Lung (tissue), 12 donors: ENCODE results near the gene CLIP2. TPM values are rescaled to one million over a fixed set of nuclear protein-coding genes. Genes with fewer than 3 reads are reported as not detected.

Source experiments
- ATAC-seq: fragments of 200-7000 bp; cut with Tn5 transposase; one replicate; pipeline ENCODE4 v1.9.1; 2020; ENCODE audit warnings: moderate number of reproducible peaks; ENCODE audit not compliant: insufficient read depth, low FRiP score
- DNase-seq, 3 donors: peaks; one replicate each; pipeline ENCODE4 v3.0.0-alpha.2; 2013 to 2017
- H3K27ac ChIP-seq, 2 donors: one replicate each; pipeline ENCODE4 v1.5.1; 2013; ENCODE audit warnings: mild to moderate bottlenecking in 2 of 2, moderate library complexity in 2 of 2, control low read depth in 1 of 2, inconsistent platforms in 1 of 2, low read depth in 1 of 2, low read length in 1 of 2
- H3K27me3 ChIP-seq, 3 donors: one replicate each; pipeline ENCODE4 v1.5.1; 2013; ENCODE audit warnings: low read length in 2 of 3; ENCODE audit not compliant: control insufficient read depth in 3 of 3, insufficient read depth in 3 of 3
- H3K36me3 ChIP-seq, 4 donors: one replicate each; pipeline ENCODE4 v1.5.1; 2013; ENCODE audit warnings: low read length in 4 of 4, mild to moderate bottlenecking in 1 of 4, moderate library complexity in 1 of 4; ENCODE audit not compliant: control insufficient read depth in 4 of 4, insufficient read depth in 4 of 4
- H3K4me1 ChIP-seq, 5 donors: one replicate each; pipeline ENCODE4 v1.5.1; 2013; ENCODE audit warnings: low read length in 5 of 5, mild to moderate bottlenecking in 2 of 5, moderate library complexity in 1 of 5; ENCODE audit not compliant: control insufficient read depth in 5 of 5, insufficient read depth in 5 of 5
- H3K4me3 ChIP-seq: one replicate; pipeline ENCODE4 v1.5.1; 2013; ENCODE audit warnings: mild to moderate bottlenecking, control low read depth, moderate library complexity
- H3K9ac ChIP-seq, 2 donors: one replicate each; pipeline ENCODE4 v1.5.1; 2013; ENCODE audit warnings: low read length in 2 of 2, control low read depth in 1 of 2; ENCODE audit not compliant: insufficient read depth in 1 of 2
- H3K9me3 ChIP-seq, 4 donors: one replicate each; pipeline ENCODE4 v1.5.1; 2013; ENCODE audit warnings: low read length in 3 of 4, mild to moderate bottlenecking in 1 of 4, moderate library complexity in 1 of 4; ENCODE audit not compliant: control insufficient read depth in 4 of 4, insufficient read depth in 3 of 4
- WGBS, 2 donors: extraction: QIAGEN DNeasy Blood & Tissue Kit; methylation state at CpG; one replicate each; pipeline ENCODE4 v1.1.7; 2013; 5-methylcytosine and 5-hydroxymethylcytosine counted together
- polyA plus RNA-seq, 2 donors: library from polyadenylated mRNA; stranded (reverse); fragments of 200-250 nt; gene quantifications; one replicate each; pipeline ENCODE4 v1.2.1, GENCODE V29; 2013
- total RNA-seq, 2 donors: library from RNA; depleted of rRNA in 1 of 2; stranded (reverse); fragments of >200 nt in 1 of 2; gene quantifications; one replicate each; pipeline ENCODE4 v1.2.1, GENCODE V29; 2014 to 2021
- TF ChIP-seq, protein P1 (sequence below): IDR thresholded peaks from 2 replicates; pipeline ENCODE4 v1.5.1; 2012; ENCODE audit warnings: mild to moderate bottlenecking; ENCODE audit errors: control extremely low read depth, extremely low read depth
- donor health status: control.
- donor health status: control.
- donor health status: Bipolar disorder and iron deficiency.
- donor health status: healthy.
- donor health status: DM: yes; HTN: yes; CAD: no.

The CLIP2 gene
- total and polyA plus RNA-seq, 4 donors, result 7.9 to 27.0 (median 14.9) TPM

DNA sequence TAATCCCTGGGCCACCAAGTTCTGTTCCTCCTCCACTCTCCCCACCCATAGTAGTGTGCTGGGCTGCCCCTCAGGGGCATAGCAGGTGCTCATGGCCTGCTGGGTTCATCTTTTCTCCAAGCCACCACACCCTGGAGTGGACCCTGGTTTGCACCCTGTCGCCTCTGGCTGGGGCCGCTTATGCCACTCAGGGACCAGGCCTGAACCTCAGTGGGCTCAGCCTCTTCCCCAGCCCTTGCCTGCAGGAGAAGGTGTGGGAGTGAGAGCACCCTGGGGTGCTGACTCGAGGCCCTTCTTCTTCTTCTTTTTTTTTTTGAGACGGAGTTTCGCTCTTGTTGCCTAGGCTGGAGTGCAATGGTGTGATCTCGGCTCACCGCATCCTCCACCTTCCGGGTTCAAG is 10.2 kb downstream of the CLIP2 start:
- Histone ChIP-seq H3K4me3 (no peak overlapping the region), H3K27ac (no peak overlapping the region), H3K9ac (no peak overlapping the region), H3K27me3 (no peaks in the 10 kb centered on the region), H3K36me3 (no peaks in the 10 kb centered on the region), H3K9me3 (no peaks in the 10 kb centered on the region), H3K4me1 (peaks cover 0 to 7% (median 4%) of the 10 kb centered on the region in 5 donors)
- 82 to 94% methylated on average over 8 of the region's 8 CpGs for WGBS, 2 donors
- ATAC-seq, result no peak
- DNase-seq, result no peak
- TF ChIP-seq, protein P1, sequence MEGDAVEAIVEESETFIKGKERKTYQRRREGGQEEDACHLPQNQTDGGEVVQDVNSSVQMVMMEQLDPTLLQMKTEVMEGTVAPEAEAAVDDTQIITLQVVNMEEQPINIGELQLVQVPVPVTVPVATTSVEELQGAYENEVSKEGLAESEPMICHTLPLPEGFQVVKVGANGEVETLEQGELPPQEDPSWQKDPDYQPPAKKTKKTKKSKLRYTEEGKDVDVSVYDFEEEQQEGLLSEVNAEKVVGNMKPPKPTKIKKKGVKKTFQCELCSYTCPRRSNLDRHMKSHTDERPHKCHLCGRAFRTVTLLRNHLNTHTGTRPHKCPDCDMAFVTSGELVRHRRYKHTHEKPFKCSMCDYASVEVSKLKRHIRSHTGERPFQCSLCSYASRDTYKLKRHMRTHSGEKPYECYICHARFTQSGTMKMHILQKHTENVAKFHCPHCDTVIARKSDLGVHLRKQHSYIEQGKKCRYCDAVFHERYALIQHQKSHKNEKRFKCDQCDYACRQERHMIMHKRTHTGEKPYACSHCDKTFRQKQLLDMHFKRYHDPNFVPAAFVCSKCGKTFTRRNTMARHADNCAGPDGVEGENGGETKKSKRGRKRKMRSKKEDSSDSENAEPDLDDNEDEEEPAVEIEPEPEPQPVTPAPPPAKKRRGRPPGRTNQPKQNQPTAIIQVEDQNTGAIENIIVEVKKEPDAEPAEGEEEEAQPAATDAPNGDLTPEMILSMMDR, result no peak

DNA sequence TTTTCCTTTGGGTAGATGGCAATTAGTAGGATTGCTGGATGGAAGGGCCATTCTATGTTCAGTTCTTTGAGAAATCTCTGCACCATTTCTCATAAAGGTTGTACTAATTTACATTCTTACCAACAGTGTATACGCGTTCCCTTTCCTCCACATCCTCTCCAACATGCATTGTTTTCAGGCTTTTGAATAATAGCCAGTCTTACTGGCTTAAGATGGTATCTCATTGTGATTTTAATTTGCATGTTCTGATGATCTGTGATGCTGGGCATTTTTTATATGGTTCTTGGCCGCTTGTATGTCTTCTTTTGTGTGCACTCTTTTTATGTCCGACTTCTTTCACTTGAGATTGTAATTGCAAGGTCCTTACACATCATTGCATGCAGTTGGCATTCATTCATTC is 11.7 kb downstream of the CLIP2 start:
- DNase-seq (no peak), ATAC-seq (no peak)
- WGBS, 2 donors, result 74 to 84% methylated on average over 4 of the region's 4 CpGs
- Histone ChIP-seq H3K36me3 (no peaks in the 10 kb centered on the region), H3K4me1 (peaks cover 0 to 6% (median 0%) of the 10 kb centered on the region in 5 donors), H3K9ac (no peak overlapping the region), H3K27ac (no peak overlapping the region), H3K9me3 (peaks cover 0 to 1% (median 0%) of the 10 kb centered on the region in 4 donors), H3K4me3 (no peak overlapping the region), H3K27me3 (no peaks in the 10 kb centered on the region)
- TF ChIP-seq, protein P1, result no peak

DNA sequence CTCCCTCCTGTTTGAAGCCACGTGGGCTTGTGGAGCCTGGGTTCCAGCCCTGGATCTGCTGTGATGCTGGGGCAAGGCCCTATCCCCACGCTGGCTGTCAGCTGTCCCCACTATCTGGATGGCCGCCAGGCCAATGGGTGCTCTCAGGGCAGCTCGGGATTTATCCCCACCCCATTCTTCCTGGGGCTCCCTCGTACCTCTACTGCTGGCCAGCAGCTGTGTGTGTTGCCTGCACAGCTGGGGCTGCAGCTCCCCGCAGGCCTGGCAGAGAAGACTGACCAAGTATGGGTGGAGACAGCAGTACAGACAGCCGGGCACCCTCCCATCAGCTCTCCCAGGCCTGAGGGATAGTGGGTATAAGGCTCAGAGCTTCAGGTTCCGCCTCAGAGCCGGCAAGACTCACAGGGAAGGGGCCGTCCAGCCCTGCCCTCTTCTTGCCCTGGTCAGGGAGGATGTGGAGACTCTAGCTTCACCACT is 13.6 kb downstream of the CLIP2 start:
- no peak for ATAC-seq
- H3K27ac ChIP-seq, result no peak overlapping the region

More for the DNA sequence above, 13.6 kb downstream of the CLIP2 start:
- H3K4me1 ChIP-seq, result peaks cover 0 to 12% (median 5%) of the 10 kb centered on the region in 5 donors
- no peak overlapping the region for H3K4me3 ChIP-seq
- TF ChIP-seq, protein P1, result no peak
- peaks cover 0 to 1% (median 0%) of the 10 kb centered on the region in 4 donors for H3K9me3 ChIP-seq
- no peak overlapping the region for H3K9ac ChIP-seq
- H3K36me3 ChIP-seq, result no peaks in the 10 kb centered on the region
- WGBS, 2 donors, result 64 to 66% methylated on average over 10 of the region's 10 CpGs
- no peaks in the 10 kb centered on the region for H3K27me3 ChIP-seq
- no peak for DNase-seq
